Astrocyte of the cerebellum (primary cell): ENCODE results near the gene CHL1.

ENCODE experiments used
- DNase-seq: peaks from one replicate; pipeline ENCODE4 v3.0.0-alpha.2; 2011; ENCODE audit warnings: low read depth
- H3K4me3 ChIP-seq: 2 replicates; pipeline ENCODE4 v1.5.1; 2011; ENCODE audit warnings: mild to moderate bottlenecking, low read depth, low read length, moderate library complexity
- in situ Hi-C: cut with HindIII; loops from 2 replicates; pipeline ENCODE4 v1.10.0; 2017; ENCODE audit warnings: low sequenced_read_pairs
- TF ChIP-seq, protein P1 (sequence below): IDR thresholded peaks from 2 replicates; pipeline ENCODE4 v1.5.1; 2012; ENCODE audit warnings: low read length, low read depth, moderate library complexity, mild to moderate bottlenecking; ENCODE audit errors: missing control alignments

Gene CHL1

DNA sequence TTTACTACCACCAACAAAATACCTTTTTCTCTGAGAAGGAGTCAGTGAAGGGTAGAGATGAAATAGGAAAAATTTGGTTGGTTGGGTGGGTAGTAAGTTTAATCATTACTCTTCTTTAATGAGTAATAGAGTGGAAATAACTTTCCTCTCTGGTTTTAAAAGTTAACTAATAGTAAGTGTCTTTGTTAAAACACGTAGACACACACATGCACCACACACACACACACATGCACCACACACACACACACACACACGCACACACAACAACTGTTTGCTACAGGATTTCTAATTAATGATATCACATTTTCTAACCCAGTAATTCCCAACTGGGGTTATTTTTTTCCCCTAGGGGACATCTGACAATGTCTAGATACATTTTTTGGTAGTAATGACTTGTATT, 84.1 kb downstream of the CHL1 start:
- in situ Hi-C loops = no loop called here
- no peak overlapping the region for H3K4me3 ChIP-seq
- no peak for DNase-seq
- TF ChIP-seq, protein P1, sequence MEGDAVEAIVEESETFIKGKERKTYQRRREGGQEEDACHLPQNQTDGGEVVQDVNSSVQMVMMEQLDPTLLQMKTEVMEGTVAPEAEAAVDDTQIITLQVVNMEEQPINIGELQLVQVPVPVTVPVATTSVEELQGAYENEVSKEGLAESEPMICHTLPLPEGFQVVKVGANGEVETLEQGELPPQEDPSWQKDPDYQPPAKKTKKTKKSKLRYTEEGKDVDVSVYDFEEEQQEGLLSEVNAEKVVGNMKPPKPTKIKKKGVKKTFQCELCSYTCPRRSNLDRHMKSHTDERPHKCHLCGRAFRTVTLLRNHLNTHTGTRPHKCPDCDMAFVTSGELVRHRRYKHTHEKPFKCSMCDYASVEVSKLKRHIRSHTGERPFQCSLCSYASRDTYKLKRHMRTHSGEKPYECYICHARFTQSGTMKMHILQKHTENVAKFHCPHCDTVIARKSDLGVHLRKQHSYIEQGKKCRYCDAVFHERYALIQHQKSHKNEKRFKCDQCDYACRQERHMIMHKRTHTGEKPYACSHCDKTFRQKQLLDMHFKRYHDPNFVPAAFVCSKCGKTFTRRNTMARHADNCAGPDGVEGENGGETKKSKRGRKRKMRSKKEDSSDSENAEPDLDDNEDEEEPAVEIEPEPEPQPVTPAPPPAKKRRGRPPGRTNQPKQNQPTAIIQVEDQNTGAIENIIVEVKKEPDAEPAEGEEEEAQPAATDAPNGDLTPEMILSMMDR = no peak

DNA sequence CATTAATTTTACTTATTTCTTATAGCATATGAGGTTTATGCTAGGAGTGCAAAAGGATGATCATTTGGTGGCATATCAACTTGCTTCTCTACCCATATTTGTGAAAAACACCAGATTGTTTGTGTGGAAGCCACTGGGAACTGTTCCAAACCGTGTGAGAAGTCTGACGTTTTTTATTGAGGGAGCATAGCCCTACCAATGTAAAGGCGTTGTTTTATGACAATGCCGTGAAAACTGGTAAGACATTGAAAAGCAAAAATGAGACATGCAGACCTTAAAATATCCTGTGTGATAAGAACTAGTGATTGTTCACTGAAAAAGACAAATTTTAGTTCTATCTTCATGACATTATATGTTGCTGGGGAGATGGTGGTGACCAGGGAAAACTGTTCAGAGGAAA, 87.8 kb downstream of the CHL1 start:
- in situ Hi-C loops = no loop called here
- no peak overlapping the region for H3K4me3 ChIP-seq
- TF ChIP-seq, protein P1 = no peak
- no peak for DNase-seq

DNA sequence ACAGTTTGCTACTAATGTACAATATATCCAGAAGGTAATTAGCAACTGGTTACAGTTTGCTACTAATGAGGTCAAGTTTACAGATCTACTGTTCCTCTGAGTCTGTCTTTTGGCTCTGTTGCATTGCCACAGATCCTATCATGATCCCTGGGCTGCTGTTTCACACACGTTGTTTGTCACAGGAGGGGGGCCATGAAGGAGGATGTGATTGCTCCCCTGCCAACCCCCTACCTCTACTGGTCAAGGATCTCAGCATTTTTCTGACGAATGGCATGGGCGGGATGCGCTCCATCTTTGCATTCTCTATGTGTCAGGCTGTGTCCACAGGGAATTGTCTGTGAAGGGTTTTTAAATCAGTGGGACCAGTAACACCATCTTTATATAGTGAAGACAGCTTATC, 91.9 kb downstream of the CHL1 start:
- no peak overlapping the region for H3K4me3 ChIP-seq
- in situ Hi-C loops = no loop called here
- DNase-seq = no peak
- TF ChIP-seq, protein P1 = no peak

DNA sequence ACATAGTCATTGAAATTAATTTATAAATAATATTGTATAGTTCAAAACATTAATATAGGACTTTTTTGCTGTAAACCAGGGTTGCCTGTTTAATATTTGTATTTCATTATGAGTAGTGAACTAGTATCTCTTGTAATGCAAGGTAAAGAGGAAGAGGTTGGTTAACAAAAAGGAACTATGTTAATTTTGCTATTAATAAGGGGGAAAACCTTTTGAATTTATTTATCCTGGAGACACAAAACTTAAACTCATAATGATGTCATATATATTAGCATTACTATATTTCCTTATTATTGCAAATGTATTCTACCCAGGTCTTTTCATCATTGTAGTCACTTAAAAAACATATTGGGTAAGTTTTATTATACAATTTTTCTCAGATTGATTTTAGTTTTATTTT, 94.5 kb downstream of the CHL1 start:
- in situ Hi-C loops = no loop called here
- H3K4me3 ChIP-seq = no peak overlapping the region
- DNase-seq = no peak
- TF ChIP-seq, protein P1 = no peak

DNA sequence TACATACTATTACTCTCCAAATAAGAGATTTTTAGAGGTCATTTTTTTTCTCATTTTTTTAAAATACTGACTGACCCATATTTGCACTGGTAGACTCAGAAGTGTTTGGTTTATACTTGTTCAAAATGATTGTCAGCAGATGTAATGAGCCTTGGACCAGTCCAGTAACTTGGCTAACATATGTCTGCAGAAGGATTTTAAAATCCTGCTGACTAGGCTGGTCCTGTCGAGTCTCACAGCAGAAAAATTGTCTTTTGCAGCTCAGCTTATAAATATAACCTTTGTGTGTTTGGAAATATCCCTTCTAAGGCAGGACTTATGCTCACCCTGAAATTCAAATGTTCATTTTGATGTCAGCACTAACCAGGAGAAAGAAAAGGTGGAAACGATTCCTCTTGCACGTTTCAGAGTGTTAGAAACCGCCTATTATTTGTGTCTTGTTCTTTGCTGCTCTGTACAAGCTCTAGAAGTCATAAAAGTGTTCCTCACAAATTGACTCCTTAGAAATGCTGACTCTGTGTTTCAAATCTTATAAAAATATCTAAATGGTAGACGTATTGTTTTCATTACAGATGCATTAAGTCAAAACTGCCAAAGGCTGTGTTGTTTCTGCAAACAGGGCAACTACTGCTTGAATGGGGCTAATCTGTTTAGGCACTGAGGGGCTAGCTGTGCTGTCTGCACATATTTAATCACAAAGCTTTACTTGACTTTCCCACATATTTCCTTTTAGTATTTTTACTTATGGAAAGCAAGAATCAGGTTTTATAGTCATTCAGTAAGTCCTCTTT, 95.3 kb downstream of the CHL1 start:
- TF ChIP-seq, protein P1 = no peak
- in situ Hi-C loops = no loop called here
- no peak for DNase-seq
- H3K4me3 ChIP-seq = no peak overlapping the region

DNA sequence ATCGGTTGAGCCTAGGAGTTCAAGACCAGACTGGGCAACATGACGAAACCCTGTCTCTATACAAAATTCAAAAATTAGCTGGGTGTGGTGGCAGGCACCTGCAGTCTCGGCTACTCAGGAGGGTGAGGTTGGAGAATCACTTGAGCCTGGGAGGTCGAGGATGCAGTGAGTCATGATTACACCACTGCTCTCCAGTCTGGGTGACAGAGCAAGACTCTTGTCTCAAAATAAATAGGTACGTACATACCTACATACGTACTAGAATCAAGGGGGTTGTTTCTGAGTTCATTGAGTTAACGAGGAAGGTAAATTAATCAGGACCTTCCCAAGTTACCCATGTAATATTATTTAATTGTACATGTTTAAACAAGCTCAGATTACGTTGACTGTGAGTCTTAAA, 97.5 kb downstream of the CHL1 start:
- in situ Hi-C loops = no loop called here
- no peak overlapping the region for H3K4me3 ChIP-seq
- TF ChIP-seq, protein P1 = no peak
- DNase-seq = no peak
